Fibroblast of lung (primary cell): ENCODE data around the gene ADA. TPM values are rescaled to one million over a fixed set of nuclear protein-coding genes. Genes with fewer than 3 reads are reported as not detected.

Source experiments
- DNase-seq, 2 donors: peaks; one replicate each; pipeline versions ENCODE4 v3.0.0 to v3.0.0-alpha.2; 2010; ENCODE audit warnings: low read depth in 2 of 2
- H2AFZ ChIP-seq: 2 replicates; pipeline ENCODE4 v1.5.1; 2012; ENCODE audit warnings: low read length, control low read depth, inconsistent platforms
- H3K27ac ChIP-seq: 2 replicates; pipeline ENCODE4 v1.5.1; 2011; ENCODE audit warnings: low read length, control low read depth; ENCODE audit not compliant: insufficient read depth
- H3K27me3 ChIP-seq: 2 replicates; pipeline ENCODE4 v1.5.1; 2011; ENCODE audit warnings: mild to moderate bottlenecking, low read length; ENCODE audit not compliant: control insufficient read depth, insufficient read depth
- H3K36me3 ChIP-seq: 2 replicates; pipeline ENCODE4 v1.5.1; 2011; ENCODE audit warnings: low read length; ENCODE audit not compliant: control insufficient read depth, insufficient read depth
- H3K4me1 ChIP-seq: 2 replicates; pipeline ENCODE4 v1.5.1; 2011; ENCODE audit warnings: low read length; ENCODE audit not compliant: control insufficient read depth, insufficient read depth; ENCODE audit errors: extremely low read depth
- H3K4me2 ChIP-seq: 2 replicates; pipeline ENCODE4 v1.5.1; 2011; ENCODE audit warnings: low read length, control low read depth; ENCODE audit not compliant: insufficient read depth; ENCODE audit errors: extremely low read depth
- H3K4me3 ChIP-seq, 4 experiments: fragments of 200-600 bp in 1 of 4; sonication (generic) in 1 of 4; replicated peaks in 1 of 4; 2 replicates each; pipeline ENCODE4 v1.5.1; 2011 to 2016; ENCODE audit warnings: low read length in 4 of 4, low read depth in 3 of 4, mild to moderate bottlenecking in 3 of 4, control low read depth in 2 of 4, inconsistent platforms in 1 of 4, mixed read lengths in 1 of 4; ENCODE audit not compliant: insufficient read depth in 1 of 4; ENCODE audit errors: control extremely low read depth in 1 of 4
- H3K79me2 ChIP-seq: 2 replicates; pipeline ENCODE4 v1.5.1; 2012; ENCODE audit warnings: mild to moderate bottlenecking, low read length, inconsistent platforms; ENCODE audit not compliant: control insufficient read depth, insufficient read depth
- H3K9ac ChIP-seq: 2 replicates; pipeline ENCODE4 v1.5.1; 2011; ENCODE audit warnings: mild to moderate bottlenecking, low read length, control low read depth; ENCODE audit not compliant: insufficient read depth
- H3K9me3 ChIP-seq: 2 replicates; pipeline ENCODE4 v1.5.1; 2012; ENCODE audit warnings: low read depth, low read length; ENCODE audit not compliant: control insufficient read depth, insufficient read depth
- H4K20me1 ChIP-seq: 2 replicates; pipeline ENCODE4 v1.5.1; 2011; ENCODE audit warnings: low read length; ENCODE audit not compliant: control insufficient read depth, insufficient read depth; ENCODE audit errors: extremely low read depth
- CTCF ChIP-seq, 2 donors: IDR thresholded peaks in 1 of 2; conservative IDR thresholded peaks in 1 of 2; 1 replicate in 1 of 2; 2 replicates in 1 of 2; pipeline ENCODE4 v1.5.1; 2011 to 2012; ENCODE audit warnings: low read length in 2 of 2, control low read depth in 1 of 2, inconsistent platforms in 1 of 2, low read depth in 1 of 2, mild to moderate bottlenecking in 1 of 2
- EZH2 ChIP-seq: IDR thresholded peaks from 2 replicates; pipeline ENCODE4 v1.5.1; 2012; ENCODE audit warnings: low read length, control low read depth, mild to moderate bottlenecking; ENCODE audit errors: missing control alignments
- polyA plus RNA-seq, 2 donors: library from polyadenylated mRNA; depleted of rRNA in 1 of 2; stranded (reverse) in 1 of 2; unstranded in 1 of 2; fragments of >200 nt; gene quantifications; 2 replicates each; pipeline ENCODE4 v1.2.1, GENCODE V29; 2011 to 2012; ENCODE audit warnings: missing spikeins in 1 of 2
- total RNA-seq: library from RNA; depleted of rRNA; stranded (reverse); fragments of >200 nt; gene quantifications from 2 replicates; pipeline ENCODE4 v1.2.1, GENCODE V29; 2014

The ADA gene
- total and polyA plus RNA-seq, 2 donors (not counting 1 experiment from before 2014, with no cell fraction given) = 5.4 to 21.9 TPM

GRCh38 chr20:44614525-44614924 lies 37.0 kb downstream of the ADA start:
- Histone ChIP-seq H3K4me1 (peaks cover 6% of the 10 kb centered on the region), H3K27me3 (no peaks in the 10 kb centered on the region), H3K4me2 (no peak overlapping the region), H3K79me2 (peaks cover under 1% of the 10 kb centered on the region), H3K27ac (no peak overlapping the region), H3K9me3 (no peaks in the 10 kb centered on the region), H2AFZ (no peak overlapping the region), H3K36me3 (peaks cover 33% of the 10 kb centered on the region), H3K4me3 (no peak overlapping the region), H4K20me1 (no peaks in the 10 kb centered on the region), H3K9ac (no peak overlapping the region)
- no peak for DNase-seq
- no peak for TF ChIP-seq CTCF (conservative IDR thresholded peaks at IDR 0.05 in 1 of 2, IDR thresholded peaks at IDR 0.05 in 1 of 2; ENCODE audit: low read depth in 1 of 2, low read length in 2 of 2)
- TF ChIP-seq EZH2 = no peak

GRCh38 chr20:44613575-44613974 lies 37.9 kb downstream of the ADA start:
- Histone ChIP-seq H3K9ac (no peak overlapping the region), H3K4me2 (no peak overlapping the region), H3K79me2 (peaks cover 4% of the 10 kb centered on the region), H4K20me1 (no peaks in the 10 kb centered on the region), H3K4me1 (peaks cover 13% of the 10 kb centered on the region), H3K27ac (no peak overlapping the region), H3K27me3 (no peaks in the 10 kb centered on the region), H3K4me3 (no peak overlapping the region), H2AFZ (no peak overlapping the region), H3K36me3 (peaks cover 33% of the 10 kb centered on the region), H3K9me3 (no peaks in the 10 kb centered on the region)
- DNase-seq = no peak
- no peak for TF ChIP-seq EZH2
- TF ChIP-seq CTCF (conservative IDR thresholded peaks at IDR 0.05 in 1 of 2, IDR thresholded peaks at IDR 0.05 in 1 of 2; ENCODE audit: low read depth in 1 of 2, low read length in 2 of 2) = no peak

GRCh38 chr20:44610313-44610962 lies 41.1 kb downstream of the ADA start:
- no peak overlapping the region for H3K4me3 ChIP-seq
- H3K79me2 ChIP-seq = peaks cover 4% of the 10 kb centered on the region
- H3K36me3 ChIP-seq = peaks cover 10% of the 10 kb centered on the region
- H2AFZ ChIP-seq = no peak overlapping the region
- H3K9me3 ChIP-seq = no peaks in the 10 kb centered on the region
- no peak for DNase-seq
- TF ChIP-seq CTCF (conservative IDR thresholded peaks at IDR 0.05 in 1 of 2, IDR thresholded peaks at IDR 0.05 in 1 of 2; ENCODE audit: low read depth in 1 of 2, low read length in 2 of 2) (no peak), EZH2 (no peak)
- H3K27me3 ChIP-seq = no peaks in the 10 kb centered on the region
- no peak overlapping the region for H3K9ac ChIP-seq
- H4K20me1 ChIP-seq = no peaks in the 10 kb centered on the region
- H3K4me1 ChIP-seq = peaks cover 12% of the 10 kb centered on the region
- H3K27ac ChIP-seq = no peak overlapping the region
- no peak overlapping the region for H3K4me2 ChIP-seq
